DOHH2 (cell line): ENCODE measurements around the gene PHACTR1.
A peak's percentile ranks its signal among the peaks of the same experiment; 100 is the strongest.

Experiments used
- H3F3A ChIP-seq: fragments of 200-600 bp; sonication (generic), shearing (Covaris generic); 2 replicates; pipeline ENCODE4 v1.6.0; 2016; ENCODE audit warnings: antibody characterized with exemption, mild to moderate bottlenecking; ENCODE audit not compliant: control insufficient read depth, insufficient read depth
- H3K27ac ChIP-seq: fragments of 200-600 bp; sonication (generic); 2 replicates; pipeline ENCODE4 v1.5.1; 2014; ENCODE audit warnings: low read depth, mild to moderate bottlenecking, low read length, moderate library complexity
- H3K27me3 ChIP-seq: fragments of 200-600 bp; sonication (generic); 2 replicates; pipeline ENCODE4 v1.6.1; 2014; ENCODE audit warnings: mild to moderate bottlenecking, low read length, mixed read lengths; ENCODE audit not compliant: control insufficient read depth
- H3K36me3 ChIP-seq: fragments of 200-600 bp; sonication (generic); 2 replicates; pipeline ENCODE4 v1.6.1; 2014; ENCODE audit warnings: mild to moderate bottlenecking, low read length, moderate library complexity, mixed read lengths; ENCODE audit not compliant: control insufficient read depth
- H3K4me1 ChIP-seq: fragments of 200-600 bp; sonication (generic); 2 replicates; pipeline ENCODE4 v1.6.1; 2014; ENCODE audit warnings: mild to moderate bottlenecking, low read length, mixed read lengths; ENCODE audit not compliant: control insufficient read depth
- H3K4me2 ChIP-seq: fragments of 200-600 bp; sonication (generic); 2 replicates; pipeline ENCODE4 v1.6.0; 2014; ENCODE audit warnings: mild to moderate bottlenecking, low read length, moderate library complexity
- H3K4me3 ChIP-seq: fragments of 200-600 bp; sonication (generic); 2 replicates; pipeline ENCODE4 v1.5.1; 2014; ENCODE audit warnings: mild to moderate bottlenecking, low read length, mixed read lengths
- H3K79me2 ChIP-seq: fragments of 200-600 bp; sonication (generic); 2 replicates; pipeline ENCODE4 v1.6.1; 2014; ENCODE audit warnings: mild to moderate bottlenecking, low read length, mixed read lengths; ENCODE audit not compliant: control insufficient read depth
- H3K9me2 ChIP-seq: fragments of 200-600 bp; sonication (generic); replicated peaks from 2 replicates; pipeline ENCODE4 v1.6.1; 2014; ENCODE audit warnings: mild to moderate bottlenecking, low read length, mixed read lengths; ENCODE audit not compliant: control insufficient read depth
- H3K9me3 ChIP-seq: fragments of 200-600 bp; sonication (generic); 2 replicates; pipeline ENCODE4 v1.6.1; 2014; ENCODE audit warnings: antibody characterized with exemption, low read length, mixed read lengths; ENCODE audit not compliant: control insufficient read depth, insufficient read depth
- H4K20me1 ChIP-seq: fragments of 200-600 bp; sonication (generic); 2 replicates; pipeline ENCODE4 v1.6.0; 2014; ENCODE audit warnings: low read depth, mild to moderate bottlenecking, antibody characterized with exemption, low read length, moderate library complexity; ENCODE audit not compliant: control insufficient read depth, insufficient read depth
- CTCF ChIP-seq: fragments of 200-600 bp; sonication (generic); IDR thresholded peaks from one replicate; pipeline ENCODE4 v1.5.1; 2014; ENCODE audit warnings: antibody characterized with exemption, mild to moderate bottlenecking, low read depth, low read length; ENCODE audit not compliant: poor library complexity, severe bottlenecking
- EZH2phosphoT487 ChIP-seq: fragments of 200-600 bp; sonication (generic); IDR thresholded peaks from 2 replicates; pipeline ENCODE4 v1.6.1; 2017; ENCODE audit warnings: borderline replicate concordance, mild to moderate bottlenecking, antibody characterized with exemption, low read length, moderate library complexity, mixed read lengths

Gene PHACTR1

GRCh38 chr6:13292774-13293173, 576.2 kb downstream of the PHACTR1 start:
- no peaks in the 10 kb centered on the region for H3K9me3 ChIP-seq

DNA sequence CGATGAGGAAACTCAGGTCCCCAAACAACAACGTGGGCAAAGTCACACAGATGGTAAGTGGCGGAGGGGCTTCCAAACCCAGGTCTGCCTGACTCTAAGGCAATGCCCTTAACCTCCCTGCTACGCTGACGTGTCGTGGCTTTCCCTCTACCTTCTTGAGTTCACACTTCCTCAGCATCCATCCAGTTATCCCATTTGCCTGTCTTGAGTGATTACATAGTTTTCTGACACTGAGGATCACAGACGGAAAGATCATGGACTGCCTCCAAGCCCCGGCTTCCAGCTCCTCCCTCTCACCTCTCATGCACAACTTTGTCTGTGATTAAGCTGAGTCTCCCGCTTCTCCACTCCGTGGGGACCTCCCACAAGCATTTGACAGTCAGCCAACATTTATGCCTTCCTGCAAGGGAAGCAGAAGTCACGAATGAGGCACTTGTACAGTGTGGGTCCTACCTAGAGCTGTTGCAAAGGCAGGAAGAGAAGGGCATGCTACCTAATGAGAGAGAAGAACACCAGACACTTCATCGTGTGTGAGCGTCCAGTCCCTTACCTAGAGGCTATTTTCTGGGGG, 578.0 kb downstream of the PHACTR1 start:
- Histone ChIP-seq H3K36me3 (no peaks in the 10 kb centered on the region), H3K27ac (no peak overlapping the region), H3F3A (no peaks in the 10 kb centered on the region), H3K9me2 (no peaks in the 10 kb centered on the region), H3K4me2 (no peak overlapping the region), H3K9me3 (no peaks in the 10 kb centered on the region), H4K20me1 (no peaks in the 10 kb centered on the region), H3K79me2 (no peaks in the 10 kb centered on the region), H3K4me3 (no peak overlapping the region), H3K27me3 (no peaks in the 10 kb centered on the region), H3K4me1 (peaks cover 18% of the 10 kb centered on the region)
- no peak for TF ChIP-seq EZH2phosphoT487

More at GRCh38 chr6:13292774-13293173, 576.2 kb downstream of the PHACTR1 start:
- Histone ChIP-seq H3K27ac (no peak overlapping the region), H3K9me2 (no peaks in the 10 kb centered on the region), H3K4me2 (no peak overlapping the region), H3K79me2 (no peaks in the 10 kb centered on the region), H3F3A (no peaks in the 10 kb centered on the region), H3K36me3 (peaks cover under 1% of the 10 kb centered on the region), H3K27me3 (no peaks in the 10 kb centered on the region), H3K4me3 (no peak overlapping the region), H4K20me1 (no peaks in the 10 kb centered on the region), H3K4me1 (peaks cover 18% of the 10 kb centered on the region)
- TF ChIP-seq CTCF (no peak), EZH2phosphoT487 (no peak)

- Histone ChIP-seq H3K4me3 (no peak overlapping the region), H3F3A (no peaks in the 10 kb centered on the region), H3K9me2 (no peaks in the 10 kb centered on the region), H3K79me2 (no peaks in the 10 kb centered on the region), H3K9me3 (no peaks in the 10 kb centered on the region), H3K36me3 (no peaks in the 10 kb centered on the region), H3K4me2 (no peak overlapping the region), H3K27me3 (no peaks in the 10 kb centered on the region), H3K4me1 (peaks cover 18% of the 10 kb centered on the region), H3K27ac (no peak overlapping the region), H4K20me1 (no peaks in the 10 kb centered on the region)
- TF ChIP-seq CTCF (no peak), EZH2phosphoT487 (no peak)
Observed at GRCh38 chr6:13295576-13295975, 579.0 kb downstream of the PHACTR1 start.

- Histone ChIP-seq H3K9me3 (no peaks in the 10 kb centered on the region), H3K4me1 (peaks cover 18% of the 10 kb centered on the region), H3K27me3 (no peaks in the 10 kb centered on the region), H4K20me1 (no peaks in the 10 kb centered on the region), H3K79me2 (no peaks in the 10 kb centered on the region), H3K9me2 (no peaks in the 10 kb centered on the region), H3K4me3 (no peak overlapping the region), H3K36me3 (no peaks in the 10 kb centered on the region), H3K27ac (no peak overlapping the region), H3F3A (no peaks in the 10 kb centered on the region), H3K4me2 (peak overlapping the region; percentile 23; the same call in 1 of the 2 replicates)
- TF ChIP-seq CTCF (no peak), EZH2phosphoT487 (no peak)
Observed at GRCh38 chr6:13296536-13296997, 580.0 kb downstream of the PHACTR1 start.
